ENCODE results near the gene ICAM1. TPM values are rescaled to one million over a fixed set of nuclear protein-coding genes. Genes with fewer than 3 reads are reported as not detected.

ICAM1 gene
- total RNA-seq, 1 experiment from 2014 or later, result 23.8 TPM

DNA sequence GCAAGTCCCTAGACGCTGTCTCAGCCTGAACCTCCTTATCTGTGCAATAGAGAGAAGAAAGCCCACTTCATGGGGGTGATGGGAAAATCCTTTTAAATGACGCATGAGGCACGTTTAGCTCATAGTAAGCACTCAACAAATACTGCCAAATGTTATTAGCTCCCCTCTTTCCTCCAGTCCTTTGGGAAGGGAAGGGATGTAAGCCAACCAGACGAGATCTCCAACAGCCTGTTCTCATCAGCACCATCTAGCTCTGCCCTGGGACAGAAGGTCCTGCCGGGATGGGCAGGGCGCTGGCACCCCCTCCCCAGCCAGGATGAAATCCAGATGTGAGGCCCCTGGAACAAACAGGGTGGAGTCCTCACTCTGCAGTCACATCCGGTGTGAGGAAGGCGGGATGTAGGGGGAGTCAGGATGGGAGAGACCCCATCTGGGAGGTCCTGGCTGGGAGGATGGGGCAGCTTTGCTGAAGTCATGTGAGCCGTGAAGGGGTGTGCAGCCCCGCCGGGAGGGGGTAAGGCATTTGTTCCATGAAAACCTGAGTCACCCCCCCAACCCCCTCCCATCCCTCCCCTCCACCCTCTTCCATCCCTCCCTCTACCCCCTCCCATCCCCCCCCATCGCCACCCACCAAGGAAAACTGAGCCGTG, 44.4 kb upstream of the ICAM1 start:
- Histone ChIP-seq H2AFZ (no peak overlapping the region), H3K4me3 (no peak overlapping the region), H3K4me2 (no peak overlapping the region), H3K36me3 (ENCODE audit: low read depth) (no peaks in the 10 kb centered on the region), H3K79me2 (ENCODE audit: low read depth) (no peaks in the 10 kb centered on the region), H3K27me3 (ENCODE audit: insufficient read depth, low read depth) (no peaks in the 10 kb centered on the region), H3F3A (ENCODE audit: insufficient read depth, low read depth) (peaks cover 20% of the 10 kb centered on the region; the same call in 1 of the 2 replicates), H3K9me2 (ENCODE audit: insufficient read depth) (no peaks in the 10 kb centered on the region), H3K9me3 (ENCODE audit: insufficient read depth, low read depth) (no peaks in the 10 kb centered on the region), H3K27ac (no peak overlapping the region), H3K4me1 (replicated peaks; ENCODE audit: insufficient read depth) (0 out of 2 replicates have a peak, but pooled peaks cover 7% of the 10 kb centered on the region), H4K20me1 (ENCODE audit: insufficient read depth) (0 out of 2 replicates have a peak, but pooled peaks cover 4% of the 10 kb centered on the region)
- no TSS peak for BruUV-seq (replicated peaks)
- peak in 1 of 2 experiments; percentile 22 for DNase-seq
- intact Hi-C loops (cut with micrococcal nuclease; ENCODE audit: unreplicated experiment), result no loop called here
- TF ChIP-seq, protein P1, sequence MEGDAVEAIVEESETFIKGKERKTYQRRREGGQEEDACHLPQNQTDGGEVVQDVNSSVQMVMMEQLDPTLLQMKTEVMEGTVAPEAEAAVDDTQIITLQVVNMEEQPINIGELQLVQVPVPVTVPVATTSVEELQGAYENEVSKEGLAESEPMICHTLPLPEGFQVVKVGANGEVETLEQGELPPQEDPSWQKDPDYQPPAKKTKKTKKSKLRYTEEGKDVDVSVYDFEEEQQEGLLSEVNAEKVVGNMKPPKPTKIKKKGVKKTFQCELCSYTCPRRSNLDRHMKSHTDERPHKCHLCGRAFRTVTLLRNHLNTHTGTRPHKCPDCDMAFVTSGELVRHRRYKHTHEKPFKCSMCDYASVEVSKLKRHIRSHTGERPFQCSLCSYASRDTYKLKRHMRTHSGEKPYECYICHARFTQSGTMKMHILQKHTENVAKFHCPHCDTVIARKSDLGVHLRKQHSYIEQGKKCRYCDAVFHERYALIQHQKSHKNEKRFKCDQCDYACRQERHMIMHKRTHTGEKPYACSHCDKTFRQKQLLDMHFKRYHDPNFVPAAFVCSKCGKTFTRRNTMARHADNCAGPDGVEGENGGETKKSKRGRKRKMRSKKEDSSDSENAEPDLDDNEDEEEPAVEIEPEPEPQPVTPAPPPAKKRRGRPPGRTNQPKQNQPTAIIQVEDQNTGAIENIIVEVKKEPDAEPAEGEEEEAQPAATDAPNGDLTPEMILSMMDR (conservative IDR thresholded peaks at IDR 0.05), result no peak
- no peak for TF ChIP-seq EZH2 (IDR thresholded peaks at IDR 0.05; ENCODE audit: low read depth)
- CTCF ChIA-PET, result no interaction called here
- POLR2A ChIA-PET (ENCODE audit: unreplicated experiment), result interaction anchor here (0.7 kb wide), 1 partner anchor 64 kb away, joined by 6 read pairs; no protein-coding TSS in a partner anchor

DNA sequence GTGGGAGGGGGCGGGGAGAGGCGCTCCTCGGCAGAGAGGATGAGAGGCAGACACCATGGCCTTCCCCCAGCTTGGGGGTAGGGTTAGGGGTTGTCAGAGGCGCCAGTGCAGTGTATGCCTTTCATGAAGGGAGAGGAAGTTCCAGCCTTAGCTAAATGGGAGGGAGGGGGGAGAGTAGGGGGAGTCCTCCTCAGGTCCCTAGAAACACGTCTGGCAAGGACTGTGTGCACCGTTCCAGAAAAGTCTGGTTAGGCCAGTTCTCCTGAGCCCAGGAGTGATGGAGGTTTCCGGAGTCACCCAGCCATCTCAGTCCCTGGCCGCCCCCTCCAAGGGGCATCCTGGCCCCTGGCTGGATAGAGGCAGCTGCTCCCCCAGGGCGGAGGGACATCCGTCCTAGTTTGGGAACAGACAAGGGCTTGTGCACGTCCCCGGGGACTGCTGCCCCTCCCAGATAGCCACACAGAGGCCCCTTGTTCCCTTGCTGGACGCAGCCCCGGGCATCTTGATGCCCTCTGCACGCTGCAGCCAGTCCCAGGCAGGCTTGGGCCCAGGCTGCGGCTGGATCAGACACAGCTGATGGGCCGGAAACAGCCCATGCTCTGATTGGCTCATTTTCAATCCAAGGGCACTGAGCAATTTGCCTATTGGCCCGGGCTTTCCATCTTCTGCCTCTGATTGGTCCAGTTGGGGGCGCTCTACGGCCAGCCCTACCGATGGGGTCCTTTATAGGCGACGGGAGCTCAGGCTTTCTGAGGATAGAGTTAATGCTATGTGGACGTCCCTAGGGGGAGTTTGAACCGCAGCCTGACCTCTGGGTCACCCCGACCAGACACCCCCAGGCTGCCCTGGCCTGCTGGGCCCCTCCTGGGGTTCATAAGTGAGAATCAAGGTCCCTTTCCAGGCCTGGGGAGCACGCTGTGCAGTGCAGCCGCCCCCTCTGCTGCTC, 43.6 kb upstream of the ICAM1 start:
- BruUV-seq (replicated peaks), result no TSS peak
- intact Hi-C loops (cut with micrococcal nuclease; ENCODE audit: unreplicated experiment), result no loop called here
- Histone ChIP-seq H2AFZ (no peak overlapping the region), H3K4me1 (replicated peaks; ENCODE audit: insufficient read depth) (0 out of 2 replicates have a peak, but pooled peaks cover 7% of the 10 kb centered on the region), H3K9me2 (ENCODE audit: insufficient read depth) (no peaks in the 10 kb centered on the region), H3K4me2 (no peak overlapping the region), H3K4me3 (no peak overlapping the region), H3K36me3 (ENCODE audit: low read depth) (no peaks in the 10 kb centered on the region), H3F3A (ENCODE audit: insufficient read depth, low read depth) (peaks cover 26% of the 10 kb centered on the region), H3K27me3 (ENCODE audit: insufficient read depth, low read depth) (no peaks in the 10 kb centered on the region), H3K9me3 (ENCODE audit: insufficient read depth, low read depth) (no peaks in the 10 kb centered on the region), H4K20me1 (ENCODE audit: insufficient read depth) (0 out of 2 replicates have a peak, but pooled peaks cover 4% of the 10 kb centered on the region), H3K27ac (no peak overlapping the region), H3K79me2 (ENCODE audit: low read depth) (no peaks in the 10 kb centered on the region)
- TF ChIP-seq, protein P1 (conservative IDR thresholded peaks at IDR 0.05), result no peak
- no peak for TF ChIP-seq EZH2 (IDR thresholded peaks at IDR 0.05; ENCODE audit: low read depth)
- peak in 1 of 2 experiments; percentile 31 for DNase-seq
- CTCF ChIA-PET, result no interaction called here
- POLR2A ChIA-PET (ENCODE audit: unreplicated experiment), result no interaction called here

DNA sequence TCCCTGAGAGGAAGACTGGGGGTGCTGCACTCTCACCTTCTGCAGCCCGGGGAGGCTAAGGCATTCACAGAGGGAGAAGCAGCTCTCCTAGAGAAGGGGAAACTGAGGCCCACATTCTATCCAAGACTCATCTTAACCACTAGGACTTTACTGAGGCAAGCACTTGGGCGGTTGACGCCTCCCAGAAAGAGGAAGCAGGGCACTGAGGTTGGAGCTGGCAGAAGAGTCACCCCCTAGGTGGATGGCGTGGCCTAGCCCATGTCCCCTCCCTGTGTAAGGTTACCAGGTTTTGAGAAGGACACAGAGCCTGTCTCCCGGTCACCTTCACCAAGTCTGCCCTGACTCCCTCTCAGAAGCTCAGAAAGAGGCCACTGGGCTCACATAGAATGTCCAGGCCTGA, 42.5 kb upstream of the ICAM1 start:
- BruUV-seq (replicated peaks), result no TSS peak
- Histone ChIP-seq H3K4me2 (no peak overlapping the region), H3K36me3 (ENCODE audit: low read depth) (no peaks in the 10 kb centered on the region), H3K4me1 (replicated peaks; ENCODE audit: insufficient read depth) (0 out of 2 replicates have a peak, but pooled peaks cover 7% of the 10 kb centered on the region), H3K9me2 (ENCODE audit: insufficient read depth) (no peaks in the 10 kb centered on the region), H3K27ac (no peak overlapping the region), H4K20me1 (ENCODE audit: insufficient read depth) (0 out of 2 replicates have a peak, but pooled peaks cover 4% of the 10 kb centered on the region), H3F3A (ENCODE audit: insufficient read depth, low read depth) (peaks cover 25% of the 10 kb centered on the region), H3K9me3 (ENCODE audit: insufficient read depth, low read depth) (no peaks in the 10 kb centered on the region), H3K4me3 (no peak overlapping the region), H3K27me3 (ENCODE audit: insufficient read depth, low read depth) (no peaks in the 10 kb centered on the region), H3K79me2 (ENCODE audit: low read depth) (no peaks in the 10 kb centered on the region), H2AFZ (no peak overlapping the region)
- intact Hi-C loops (cut with micrococcal nuclease; ENCODE audit: unreplicated experiment), result no loop called here
- no peak for TF ChIP-seq EZH2 (IDR thresholded peaks at IDR 0.05; ENCODE audit: low read depth)
- TF ChIP-seq, protein P1 (conservative IDR thresholded peaks at IDR 0.05), result no peak
- DNase-seq, result peak in 1 of 2 experiments; percentile 9
- ChIA-PET CTCF (no interaction called here), POLR2A (ENCODE audit: unreplicated experiment) (interaction anchor here (0.6 kb wide), 1 partner anchor 21 kb away, joined by 3 read pairs; no protein-coding TSS in a partner anchor)

Data from PC-9 (cell line).